NCI-H345 treated with DMSO at 0.1 percent for 48 hours (cell line): ENCODE results near the gene TANGO2.
"Not testable (repeated sequence)": the region's sequence is repeated elsewhere in the genome, so short reads cannot be mapped to it uniquely, and the experiment has no call there.

Experiments used
- DNase-seq: peaks from one replicate; lab custom pipeline; 2025; ENCODE audit not compliant: unreplicated experiment; lab: John Stamatoyannopoulos, UW

TANGO2 gene

GRCh38 chr22:20060700-20061480 lies 40.0 kb downstream of the TANGO2 start:
- no peak for DNase-seq

- no peak for DNase-seq
These were observed 40.6 kb downstream of the TANGO2 start for GRCh38 chr22:20061481-20061861.

GRCh38 chr22:20062043-20062765 lies 41.3 kb downstream of the TANGO2 start:
- DNase-seq: no peak

GRCh38 chr22:20062766-20063083 lies 41.8 kb downstream of the TANGO2 start:
- DNase-seq: no peak

GRCh38 chr22:20063271-20064139 lies 42.6 kb downstream of the TANGO2 start:
- no peak for DNase-seq

- DNase-seq: no peak
These were observed 43.2 kb downstream of the TANGO2 start for GRCh38 chr22:20064140-20064480.

GRCh38 chr22:20064545-20065262 lies 43.8 kb downstream of the TANGO2 start:
- no peak for DNase-seq

GRCh38 chr22:20065896-20066616 lies 45.1 kb downstream of the TANGO2 start:
- DNase-seq: no peak

GRCh38 chr22:20066617-20067383 lies 45.9 kb downstream of the TANGO2 start:
- no peak for DNase-seq

- DNase-seq: not testable (repeated sequence)
These were observed 46.4 kb downstream of the TANGO2 start for GRCh38 chr22:20067384-20067682.

- DNase-seq: no peak
These were observed 47.7 kb downstream of the TANGO2 start for GRCh38 chr22:20068640-20069039.

GRCh38 chr22:20069331-20070042 lies 48.6 kb downstream of the TANGO2 start:
- no peak for DNase-seq

- DNase-seq: no peak
These were observed 50.6 kb downstream of the TANGO2 start for GRCh38 chr22:20071524-20071972.

- no peak for DNase-seq
These were observed 55.8 kb downstream of the TANGO2 start for GRCh38 chr22:20076627-20077172.

- peak; percentile 71 for DNase-seq
These were observed 59.0 kb downstream of the TANGO2 start, which contains the start of gene DGCR8 for GRCh38 chr22:20079745-20080444. DGCR8 (plus strand) TSS chr22:20080241; CDS start chr22:20085964, 5,723 bp downstream.

- DNase-seq: no peak
These were observed 59.5 kb downstream of the TANGO2 start for GRCh38 chr22:20080445-20080775.

GRCh38 chr22:20080776-20081654 lies 60.1 kb downstream of the TANGO2 start:
- DNase-seq: no peak
